SK-N-SH (cell line): Measurements from ENCODE around the gene LENEP. TPM values are rescaled to one million over a fixed set of nuclear protein-coding genes. Genes with fewer than 3 reads are reported as not detected.
A peak's percentile ranks its signal among the peaks of the same experiment; 100 is the strongest.
"Not testable (repeated sequence)": the region's sequence is repeated elsewhere in the genome, so short reads cannot be mapped to it uniquely, and the experiment has no call there.

ENCODE experiments used
- CTCF ChIA-PET: fragments of 300-600, 350-600 bp; formaldehyde crosslinking; extraction: SDS; loops from one replicate; lab custom pipeline; 2021; lab: Yijun Ruan, JAX
- POLR2A ChIA-PET: fragments of 350-600 bp; sonication (Branson Sonifier 250); formaldehyde crosslinking; extraction: SDS; loops from one replicate; lab custom pipeline; 2020; ENCODE audit warnings: antibody characterized with exemption, inconsistent platforms; lab: Yijun Ruan, JAX
- DNase-seq: peaks from one replicate; pipeline ENCODE4 v3.0.0; 2012
- H2AFZ ChIP-seq: fragments of 200-600 bp; sonication (generic); 2 replicates; pipeline ENCODE4 v1.8.1; 2016; ENCODE audit warnings: antibody characterized with exemption, mild to moderate bottlenecking, low read depth
- H3F3A ChIP-seq: fragments of 200-600 bp; sonication (generic); replicated peaks from 2 replicates; pipeline ENCODE3; 2016; ENCODE audit warnings: antibody characterized with exemption, mild to moderate bottlenecking; ENCODE audit not compliant: insufficient read depth
- H3K27ac ChIP-seq, 2 experiments: fragments of 200-500 bp in 1 of 2; fragments of 200-600 bp in 1 of 2; sonication (Bioruptor generic) in 1 of 2; sonication (generic), shearing (Covaris generic) in 1 of 2; 2 replicates each; pipeline versions ENCODE4 v1.5.1 to v1.6.1; 2014 to 2016; ENCODE audit warnings: low read depth in 2 of 2, inconsistent platforms in 1 of 2, low read length in 1 of 2, mild to moderate bottlenecking in 1 of 2, mixed read lengths in 1 of 2
- H3K27me3 ChIP-seq: fragments of 200-600 bp; sonication (generic), shearing (Covaris generic); 2 replicates; pipeline ENCODE4 v1.6.1; 2016; ENCODE audit warnings: mixed run types; ENCODE audit not compliant: insufficient read depth
- H3K36me3 ChIP-seq, 2 experiments: fragments of 200-500 bp in 1 of 2; fragments of 200-600 bp in 1 of 2; sonication (Bioruptor generic) in 1 of 2; sonication (generic) in 1 of 2; replicated peaks in 1 of 2; 2 replicates each; pipeline versions ENCODE3 to v1.5.1; 2014 to 2016; ENCODE audit warnings: low read length in 1 of 2, mild to moderate bottlenecking in 1 of 2; ENCODE audit not compliant: insufficient read depth in 2 of 2, control insufficient read depth in 1 of 2
- H3K4me1 ChIP-seq, 2 experiments: fragments of 200-500 bp in 1 of 2; fragments of 200-600 bp in 1 of 2; sonication (Bioruptor generic) in 1 of 2; sonication (generic), shearing (Covaris generic) in 1 of 2; 2 replicates each; pipeline versions ENCODE4 v1.5.1 to v1.6.1; 2014 to 2016; ENCODE audit warnings: low read depth in 1 of 2, low read length in 1 of 2, mixed run types in 1 of 2; ENCODE audit not compliant: insufficient read depth in 2 of 2, control insufficient read depth in 1 of 2
- H3K4me2 ChIP-seq: fragments of 200-600 bp; sonication (generic), shearing (Covaris generic); 2 replicates; pipeline ENCODE4 v1.6.1; 2017; ENCODE audit warnings: mixed run types
- H3K4me3 ChIP-seq, 2 experiments: fragments of 200-500 bp in 1 of 2; fragments of 200-600 bp in 1 of 2; sonication (Bioruptor generic) in 1 of 2; sonication (generic), shearing (Covaris generic) in 1 of 2; 2 replicates each; pipeline versions ENCODE4 v1.5.1 to v1.8.1; 2014 to 2016; ENCODE audit warnings: low read depth in 2 of 2, inconsistent platforms in 1 of 2, low read length in 1 of 2, mild to moderate bottlenecking in 1 of 2, mixed read lengths in 1 of 2, moderate library complexity in 1 of 2
- H3K79me2 ChIP-seq: fragments of 200-600 bp; sonication (generic); 2 replicates; pipeline ENCODE4 v1.8.1; 2017; ENCODE audit warnings: mild to moderate bottlenecking; ENCODE audit not compliant: insufficient read depth
- H3K9ac ChIP-seq: fragments of 200-600 bp; sonication (generic); 2 replicates; pipeline ENCODE4 v1.6.1; 2017; ENCODE audit warnings: mixed run types
- H3K9me2 ChIP-seq: fragments of 200-600 bp; sonication (generic); 2 replicates; pipeline ENCODE4 v1.6.1; 2017; ENCODE audit warnings: mixed run types
- H3K9me3 ChIP-seq: fragments of 200-600 bp; sonication (generic); 2 replicates; pipeline ENCODE4 v1.6.1; 2017; ENCODE audit warnings: mixed run types, mild to moderate bottlenecking, moderate library complexity
- H4K20me1 ChIP-seq: fragments of 200-600 bp; sonication (generic); 2 replicates; pipeline ENCODE4 v1.6.1; 2017; ENCODE audit warnings: mild to moderate bottlenecking, mixed run types; ENCODE audit not compliant: insufficient read depth
- EP300 ChIP-seq, 2 experiments: IDR thresholded peaks; 2 replicates each; pipeline versions ENCODE4 v1.4.0 to v1.6.1; 2012; ENCODE audit warnings: borderline replicate concordance in 1 of 2, low read depth in 1 of 2, low read length in 1 of 2
- FOXM1 ChIP-seq: IDR thresholded peaks from 2 replicates; pipeline ENCODE4 v1.4.0; 2012; ENCODE audit warnings: low read depth, mild to moderate bottlenecking
- GABPA ChIP-seq: IDR thresholded peaks from 2 replicates; pipeline ENCODE4 v1.4.0; 2012; ENCODE audit warnings: low read depth, mild to moderate bottlenecking
- GATA2 ChIP-seq: sonication (generic); formaldehyde crosslinking; IDR thresholded peaks from 2 replicates; pipeline ENCODE4 v1.5.0; 2020; ENCODE audit warnings: mild to moderate bottlenecking, missing genetic modification reagents
- MEF2A ChIP-seq: IDR thresholded peaks from 2 replicates; pipeline ENCODE4 v1.4.0; 2012; ENCODE audit warnings: low read depth, borderline replicate concordance
- MXI1 ChIP-seq: IDR thresholded peaks from 2 replicates; pipeline ENCODE4 v1.6.1; 2012; ENCODE audit warnings: mild to moderate bottlenecking, low read depth, low read length, improper control_type of control experiment
- NFIC ChIP-seq: IDR thresholded peaks from 2 replicates; pipeline ENCODE4 v1.4.0; 2012; ENCODE audit warnings: borderline replicate concordance
- RAD21 ChIP-seq: IDR thresholded peaks from 2 replicates; pipeline ENCODE4 v1.6.1; 2012; ENCODE audit warnings: mild to moderate bottlenecking, low read length
- RCOR1 ChIP-seq: fragments of 150-350 bp; IDR thresholded peaks from 2 replicates; pipeline ENCODE4 v1.6.1; 2017; ENCODE audit warnings: antibody characterized with exemption, low read length
- RXRA ChIP-seq: IDR thresholded peaks from 2 replicates; pipeline ENCODE4 v1.4.0; 2012; ENCODE audit warnings: low read depth, mild to moderate bottlenecking, borderline replicate concordance
- SMC3 ChIP-seq: IDR thresholded peaks from 2 replicates; pipeline ENCODE4 v1.6.1; 2012; ENCODE audit warnings: low read depth, low read length, improper control_type of control experiment
- WGBS: methylation state at CpG from one replicate; pipeline ENCODE4 v1.1.6; 2017; ENCODE audit warnings: low lambda C conversion rate; 5-methylcytosine and 5-hydroxymethylcytosine counted together
- polyA plus RNA-seq, 3 experiments: library from polyadenylated mRNA; depleted of rRNA; stranded (reverse); fragments of >200 nt; gene quantifications; 2 replicates each; pipeline ENCODE4 v1.2.3, GENCODE V29; 2012
- TF ChIP-seq, protein P1 (sequence below): fragments of 200-600 bp; sonication (generic); IDR thresholded peaks from 2 replicates; pipeline ENCODE4 v1.6.1; 2017; ENCODE audit warnings: antibody characterized with exemption, mild to moderate bottlenecking, moderate library complexity
- TF ChIP-seq, protein P2 (sequence below): fragments of 150-350 bp; IDR thresholded peaks from 2 replicates; pipeline ENCODE4 v1.6.1; 2017; ENCODE audit warnings: antibody characterized with exemption, low read length, low read depth, borderline replicate concordance
- TF ChIP-seq, protein P3 (sequence below): IDR thresholded peaks from 2 replicates; pipeline ENCODE4 v1.4.0; 2012; ENCODE audit warnings: low read depth, borderline replicate concordance
- TF ChIP-seq, protein P4 (sequence below): IDR thresholded peaks from 2 replicates; pipeline ENCODE4 v1.6.1; 2012; ENCODE audit warnings: mild to moderate bottlenecking, low read depth, low read length, moderate library complexity

The LENEP gene
- polyA plus RNA-seq, 1 of the 3 experiments (the other 2 are of a cell fraction), result not detected

DNA sequence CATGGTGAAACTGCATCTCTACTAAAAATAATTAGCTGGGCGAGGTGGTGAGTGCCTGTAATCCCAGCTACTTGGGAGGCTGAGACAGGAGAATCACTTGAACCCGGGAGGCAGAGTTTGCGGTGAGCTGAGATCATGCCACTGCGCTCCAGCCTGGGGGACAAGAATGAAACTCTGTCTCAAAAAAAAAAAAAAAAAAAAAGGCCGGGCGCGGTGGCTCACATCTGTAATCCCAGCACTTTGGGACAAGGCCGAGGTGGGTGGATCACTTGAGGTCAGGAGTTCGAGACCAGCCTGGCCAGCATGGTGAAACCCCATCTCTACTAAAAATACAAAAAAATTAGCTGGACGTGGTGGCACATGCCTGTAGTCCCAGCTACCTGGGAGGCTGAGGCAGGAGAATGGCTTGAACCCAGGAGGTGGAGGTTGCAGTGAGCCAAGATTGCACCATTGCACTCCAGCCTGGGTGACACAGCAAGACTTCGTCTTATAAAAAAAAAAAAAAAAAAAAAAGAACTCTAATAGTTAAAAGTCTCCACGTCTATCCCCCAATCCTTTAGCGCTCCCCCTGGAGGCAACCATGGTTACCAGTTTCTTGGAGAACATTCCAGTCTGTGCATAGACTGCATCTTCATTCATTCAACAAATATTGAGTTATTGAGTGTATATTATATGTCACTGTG, 2.1 kb downstream of the LENEP start:
- H3K9me3 ChIP-seq, H3K4me3 ChIP-seq, H3K9ac ChIP-seq, H3K4me2 ChIP-seq, H3K27ac ChIP-seq, DNase-seq, H2AFZ ChIP-seq, H3K36me3 ChIP-seq, H3K9me2 ChIP-seq, H3K27me3 ChIP-seq, H4K20me1 ChIP-seq, H3K79me2 ChIP-seq: not testable (repeated sequence)
- TF ChIP-seq, protein P1, sequence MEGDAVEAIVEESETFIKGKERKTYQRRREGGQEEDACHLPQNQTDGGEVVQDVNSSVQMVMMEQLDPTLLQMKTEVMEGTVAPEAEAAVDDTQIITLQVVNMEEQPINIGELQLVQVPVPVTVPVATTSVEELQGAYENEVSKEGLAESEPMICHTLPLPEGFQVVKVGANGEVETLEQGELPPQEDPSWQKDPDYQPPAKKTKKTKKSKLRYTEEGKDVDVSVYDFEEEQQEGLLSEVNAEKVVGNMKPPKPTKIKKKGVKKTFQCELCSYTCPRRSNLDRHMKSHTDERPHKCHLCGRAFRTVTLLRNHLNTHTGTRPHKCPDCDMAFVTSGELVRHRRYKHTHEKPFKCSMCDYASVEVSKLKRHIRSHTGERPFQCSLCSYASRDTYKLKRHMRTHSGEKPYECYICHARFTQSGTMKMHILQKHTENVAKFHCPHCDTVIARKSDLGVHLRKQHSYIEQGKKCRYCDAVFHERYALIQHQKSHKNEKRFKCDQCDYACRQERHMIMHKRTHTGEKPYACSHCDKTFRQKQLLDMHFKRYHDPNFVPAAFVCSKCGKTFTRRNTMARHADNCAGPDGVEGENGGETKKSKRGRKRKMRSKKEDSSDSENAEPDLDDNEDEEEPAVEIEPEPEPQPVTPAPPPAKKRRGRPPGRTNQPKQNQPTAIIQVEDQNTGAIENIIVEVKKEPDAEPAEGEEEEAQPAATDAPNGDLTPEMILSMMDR, result peak; percentile 67
- TF ChIP-seq SMC3, result peak; percentile 23; the same call in 1 of the 2 replicates
- TF ChIP-seq RAD21, result peak; percentile 39; the same call in 1 of the 2 replicates
- TF ChIP-seq EP300 (IDR thresholded peaks at IDR 0.05; ENCODE audit: borderline replicate concordance in 1 of 2, low read depth in 1 of 2, low read length in 1 of 2), result peak in 1 of 2 experiments; percentile 11; a peak in 1 of 4 replicates
- Histone ChIP-seq H3K4me1 (peaks cover 13 to 27% of the 10 kb centered on the region in 2 experiments), H3F3A (peaks cover 14% of the 10 kb centered on the region)
- ChIA-PET CTCF (interaction anchor here (0.7 to 14.0 kb wide), 15 partner anchors 19 to 326 kb away, joined by 3 to 640 read pairs (median 5); partner anchors contain the start of genes ADAM15, CKS1B, FLAD1 and PBXIP1), POLR2A (interaction anchor here (1.2 to 3.9 kb wide), 4 partner anchors 16 to 34 kb away, joined by 3 to 16 read pairs (median 5); partner anchors contain the start of genes PYGO2 and SHC1)
- 69% methylated on average over 13 of the region's 13 CpGs for WGBS

DNA sequence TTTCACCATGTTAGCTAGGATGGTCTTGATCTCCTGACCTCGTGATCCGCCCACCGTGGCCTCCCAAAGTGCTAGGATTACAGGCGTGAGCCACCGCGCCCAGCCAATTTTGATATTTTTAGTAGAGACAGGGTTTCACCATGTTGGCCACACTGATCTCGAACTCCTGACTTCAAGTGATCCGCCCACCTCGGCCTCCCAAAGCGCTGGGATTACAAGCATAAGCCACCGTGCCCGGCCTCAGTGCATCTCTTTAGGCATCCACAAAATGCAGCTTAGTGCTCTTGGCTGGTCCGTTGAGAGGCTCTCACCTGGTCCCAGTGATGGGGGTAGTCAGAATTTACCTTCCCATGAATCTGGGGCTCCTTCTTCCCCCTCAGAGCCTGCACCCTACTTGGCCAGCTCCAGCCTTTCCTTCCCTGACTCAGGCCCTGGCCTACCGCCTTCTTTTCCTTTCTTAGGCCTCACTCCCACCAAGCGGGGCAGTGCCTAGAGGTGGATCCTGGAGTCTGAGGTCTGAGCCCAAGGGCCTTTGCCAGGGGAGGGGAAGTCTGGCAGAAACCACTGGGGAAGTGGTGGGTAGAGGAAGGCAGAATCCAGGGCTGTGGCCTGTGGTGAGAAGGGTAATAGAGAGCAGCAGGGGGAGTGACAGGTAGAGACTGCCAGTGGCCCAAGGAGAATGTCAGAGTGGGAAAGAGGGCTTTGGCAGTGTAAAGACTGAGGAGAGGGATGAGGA, 3.7 kb downstream of the LENEP start:
- peaks cover 23% of the 10 kb centered on the region for H3F3A ChIP-seq
- H3K4me1 ChIP-seq, result peaks cover 13 to 27% of the 10 kb centered on the region in 2 experiments
- no peak overlapping the region for H3K9ac ChIP-seq
- no peak for DNase-seq
- no peaks in the 10 kb centered on the region for H3K36me3 ChIP-seq
- peaks cover 3% of the 10 kb centered on the region; the same call in 1 of the 2 replicates for H3K79me2 ChIP-seq
- no peaks in the 10 kb centered on the region for H3K9me3 ChIP-seq
- ChIA-PET POLR2A (interaction anchor here (1.1 to 1.2 kb wide), 2 partner anchors 28 to 41 kb away, joined by 3 read pairs; partner anchors contain the start of gene PBXIP1), CTCF (interaction anchor here (1.0 to 14.0 kb wide), 10 partner anchors 18 to 327 kb away, joined by 3 to 640 read pairs (median 5); partner anchors contain the start of genes CKS1B, FLAD1, PBXIP1 and PYGO2)
- 91% methylated on average over 15 of the region's 15 CpGs for WGBS
- H3K27ac ChIP-seq, result no peak overlapping the region
- no peak overlapping the region for H2AFZ ChIP-seq
- no peaks in the 10 kb centered on the region for H3K9me2 ChIP-seq
- no peaks in the 10 kb centered on the region for H4K20me1 ChIP-seq
- H3K27me3 ChIP-seq, result no peaks in the 10 kb centered on the region
- no peak overlapping the region for H3K4me2 ChIP-seq
- H3K4me3 ChIP-seq, result no peak overlapping the region
- no peak for TF ChIP-seq MEF2A
- TF ChIP-seq RCOR1, result no peak
- TF ChIP-seq GATA2, result no peak
- TF ChIP-seq EP300 (IDR thresholded peaks at IDR 0.05; ENCODE audit: borderline replicate concordance in 1 of 2, low read depth in 1 of 2, low read length in 1 of 2), result no peak
- TF ChIP-seq, protein P2, sequence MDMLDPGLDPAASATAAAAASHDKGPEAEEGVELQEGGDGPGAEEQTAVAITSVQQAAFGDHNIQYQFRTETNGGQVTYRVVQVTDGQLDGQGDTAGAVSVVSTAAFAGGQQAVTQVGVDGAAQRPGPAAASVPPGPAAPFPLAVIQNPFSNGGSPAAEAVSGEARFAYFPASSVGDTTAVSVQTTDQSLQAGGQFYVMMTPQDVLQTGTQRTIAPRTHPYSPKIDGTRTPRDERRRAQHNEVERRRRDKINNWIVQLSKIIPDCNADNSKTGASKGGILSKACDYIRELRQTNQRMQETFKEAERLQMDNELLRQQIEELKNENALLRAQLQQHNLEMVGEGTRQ, result no peak
- TF ChIP-seq, protein P3, sequence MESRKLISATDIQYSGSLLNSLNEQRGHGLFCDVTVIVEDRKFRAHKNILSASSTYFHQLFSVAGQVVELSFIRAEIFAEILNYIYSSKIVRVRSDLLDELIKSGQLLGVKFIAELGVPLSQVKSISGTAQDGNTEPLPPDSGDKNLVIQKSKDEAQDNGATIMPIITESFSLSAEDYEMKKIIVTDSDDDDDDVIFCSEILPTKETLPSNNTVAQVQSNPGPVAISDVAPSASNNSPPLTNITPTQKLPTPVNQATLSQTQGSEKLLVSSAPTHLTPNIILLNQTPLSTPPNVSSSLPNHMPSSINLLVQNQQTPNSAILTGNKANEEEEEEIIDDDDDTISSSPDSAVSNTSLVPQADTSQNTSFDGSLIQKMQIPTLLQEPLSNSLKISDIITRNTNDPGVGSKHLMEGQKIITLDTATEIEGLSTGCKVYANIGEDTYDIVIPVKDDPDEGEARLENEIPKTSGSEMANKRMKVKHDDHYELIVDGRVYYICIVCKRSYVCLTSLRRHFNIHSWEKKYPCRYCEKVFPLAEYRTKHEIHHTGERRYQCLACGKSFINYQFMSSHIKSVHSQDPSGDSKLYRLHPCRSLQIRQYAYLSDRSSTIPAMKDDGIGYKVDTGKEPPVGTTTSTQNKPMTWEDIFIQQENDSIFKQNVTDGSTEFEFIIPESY, result no peak
- no peak for TF ChIP-seq RAD21
- no peak for TF ChIP-seq NFIC
- no peak for TF ChIP-seq RXRA
- no peak for TF ChIP-seq FOXM1
- no peak for TF ChIP-seq GABPA
- TF ChIP-seq MXI1, result no peak
- TF ChIP-seq, protein P4, sequence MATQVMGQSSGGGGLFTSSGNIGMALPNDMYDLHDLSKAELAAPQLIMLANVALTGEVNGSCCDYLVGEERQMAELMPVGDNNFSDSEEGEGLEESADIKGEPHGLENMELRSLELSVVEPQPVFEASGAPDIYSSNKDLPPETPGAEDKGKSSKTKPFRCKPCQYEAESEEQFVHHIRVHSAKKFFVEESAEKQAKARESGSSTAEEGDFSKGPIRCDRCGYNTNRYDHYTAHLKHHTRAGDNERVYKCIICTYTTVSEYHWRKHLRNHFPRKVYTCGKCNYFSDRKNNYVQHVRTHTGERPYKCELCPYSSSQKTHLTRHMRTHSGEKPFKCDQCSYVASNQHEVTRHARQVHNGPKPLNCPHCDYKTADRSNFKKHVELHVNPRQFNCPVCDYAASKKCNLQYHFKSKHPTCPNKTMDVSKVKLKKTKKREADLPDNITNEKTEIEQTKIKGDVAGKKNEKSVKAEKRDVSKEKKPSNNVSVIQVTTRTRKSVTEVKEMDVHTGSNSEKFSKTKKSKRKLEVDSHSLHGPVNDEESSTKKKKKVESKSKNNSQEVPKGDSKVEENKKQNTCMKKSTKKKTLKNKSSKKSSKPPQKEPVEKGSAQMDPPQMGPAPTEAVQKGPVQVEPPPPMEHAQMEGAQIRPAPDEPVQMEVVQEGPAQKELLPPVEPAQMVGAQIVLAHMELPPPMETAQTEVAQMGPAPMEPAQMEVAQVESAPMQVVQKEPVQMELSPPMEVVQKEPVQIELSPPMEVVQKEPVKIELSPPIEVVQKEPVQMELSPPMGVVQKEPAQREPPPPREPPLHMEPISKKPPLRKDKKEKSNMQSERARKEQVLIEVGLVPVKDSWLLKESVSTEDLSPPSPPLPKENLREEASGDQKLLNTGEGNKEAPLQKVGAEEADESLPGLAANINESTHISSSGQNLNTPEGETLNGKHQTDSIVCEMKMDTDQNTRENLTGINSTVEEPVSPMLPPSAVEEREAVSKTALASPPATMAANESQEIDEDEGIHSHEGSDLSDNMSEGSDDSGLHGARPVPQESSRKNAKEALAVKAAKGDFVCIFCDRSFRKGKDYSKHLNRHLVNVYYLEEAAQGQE, result no peak
